BLaER1 treated with 17β-estradiol and CSF1 and Interleukin-3, amounts not matched to agents 10 nM and 100 nM (cell line): ENCODE data around the gene QKI.

Experiments
- H3K27ac ChIP-seq, 11 experiments: shearing (Covaris generic); formaldehyde crosslinking; 2 replicates each; pipeline ENCODE4 v1.8.1; 2022
- H3K27me3 ChIP-seq, 11 experiments: shearing (Covaris generic); formaldehyde crosslinking; 2 replicates each; pipeline ENCODE4 v1.8.1; 2022
- H3K36me3 ChIP-seq, 11 experiments: shearing (Covaris generic); formaldehyde crosslinking; 2 replicates each; pipeline ENCODE4 v1.8.1; 2022
- H3K4me1 ChIP-seq, 10 experiments: shearing (Covaris generic); formaldehyde crosslinking; 2 replicates each; pipeline ENCODE4 v1.8.1; 2022
- H3K4me2 ChIP-seq, 11 experiments: shearing (Covaris generic); formaldehyde crosslinking; 2 replicates each; pipeline ENCODE4 v1.8.1; 2022
- H3K4me3 ChIP-seq, 10 experiments: shearing (Covaris generic); formaldehyde crosslinking; 2 replicates each; pipeline ENCODE4 v1.8.1; 2022
- H3K9ac ChIP-seq, 11 experiments: shearing (Covaris generic); formaldehyde crosslinking; 2 replicates each; pipeline ENCODE4 v1.8.1; 2022
- H3K9me3 ChIP-seq, 11 experiments: shearing (Covaris generic); formaldehyde crosslinking; replicated peaks in 1 of 11; 2 replicates each; pipeline ENCODE4 v1.8.1; 2022
- H4K20me1 ChIP-seq, 11 experiments: shearing (Covaris generic); formaldehyde crosslinking; 2 replicates each; pipeline ENCODE4 v1.8.1; 2022
- Cebpa-rat ChIP-seq, 11 experiments: shearing (Covaris generic); IDR thresholded peaks; 2 replicates each; pipeline ENCODE4 v1.8.1; 2022

The QKI gene

DNA sequence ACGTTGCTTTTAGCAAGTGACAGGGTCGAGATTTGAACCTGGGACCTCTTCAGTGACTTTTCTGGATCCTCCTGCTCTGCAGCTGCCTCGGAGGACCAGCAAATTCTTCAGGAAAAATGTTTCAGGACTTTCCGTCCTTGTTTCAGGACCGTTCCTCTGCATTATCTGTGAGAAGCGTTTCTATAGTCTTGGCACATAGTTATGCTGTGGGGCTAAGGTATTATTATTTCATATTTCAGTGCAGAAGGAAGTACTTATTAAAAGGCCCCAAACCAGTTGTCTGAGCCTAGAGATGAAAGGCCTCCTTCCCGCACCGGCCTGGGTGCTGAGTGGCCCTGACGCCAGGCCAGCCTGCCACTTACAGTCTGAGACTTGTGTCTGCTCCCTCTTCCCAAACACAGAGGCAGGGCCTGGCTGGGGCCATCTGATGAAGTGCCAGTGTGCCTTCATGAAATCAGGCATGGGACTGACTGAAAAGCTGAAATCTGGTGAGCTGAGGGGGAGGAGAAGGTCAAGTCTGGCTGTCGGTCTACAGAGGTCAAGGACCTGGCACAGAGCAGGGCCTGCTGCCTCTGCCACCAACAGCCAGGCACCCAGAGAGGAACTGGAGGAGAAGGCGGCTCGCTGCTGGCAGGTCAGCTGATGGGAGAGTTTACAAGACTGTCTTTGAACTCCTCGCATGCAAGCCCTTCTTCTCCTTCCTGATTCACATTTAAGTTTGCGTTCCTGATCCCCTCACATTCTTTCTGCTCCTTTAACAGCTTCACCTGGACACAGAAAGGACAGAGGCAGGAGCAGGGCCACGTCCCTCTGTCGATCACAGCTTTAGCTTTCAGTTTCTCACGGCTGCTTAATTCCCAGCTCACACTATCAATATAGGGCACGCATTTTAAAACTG is 8.9 kb upstream of the QKI start:
- Histone ChIP-seq H4K20me1 (no peaks in the 10 kb centered on the region), H3K27me3 (no peaks in the 10 kb centered on the region), H3K4me3 (peak overlapping the region; percentile 31 to 61 (median 45); a peak in 15 of 20 replicates), H3K4me2 (peak overlapping the region; percentile 74 to 93 (median 85)), H3K27ac (peak overlapping the region; percentile 52 to 97 (median 79); a peak in 21 of 22 replicates), H3K4me1 (peaks cover 33 to 84% (median 48%) of the 10 kb centered on the region in 10 experiments), H3K36me3 (0 out of 22 replicates have a peak, but pooled peaks cover 0 to 4% (median 0%) of the 10 kb centered on the region in 11 experiments), H3K9ac (peak overlapping the region; percentile 55 to 88 (median 77)), H3K9me3 (peaks cover 0 to 10% (median 7%) of the 10 kb centered on the region in 11 experiments; a peak in 12 of 22 replicates)
- TF ChIP-seq Cebpa-rat (IDR thresholded peaks at IDR 0.05): no peak

DNA sequence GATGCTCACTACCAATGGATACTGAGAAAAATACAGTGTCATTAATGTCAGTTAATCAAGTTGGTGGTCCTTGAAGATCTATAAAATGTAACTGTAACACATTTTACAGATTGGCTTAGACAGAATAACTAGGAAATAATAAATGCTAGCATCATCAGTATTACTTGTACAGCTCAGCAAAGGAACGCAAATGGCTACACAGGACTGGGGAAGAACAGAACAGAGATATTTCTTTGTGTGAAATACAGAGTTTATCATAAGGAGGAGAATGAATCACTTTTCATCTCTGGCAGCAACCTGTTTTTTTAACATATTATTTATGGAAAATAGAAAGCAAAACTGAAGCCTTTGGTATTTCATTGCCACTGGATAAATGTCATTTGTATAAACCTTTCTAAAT is 8.2 kb upstream of the QKI start:
- 0 out of 22 replicates have a peak, but pooled peaks cover 0 to 4% (median 0%) of the 10 kb centered on the region in 11 experiments for H3K36me3 ChIP-seq
- no peaks in the 10 kb centered on the region for H3K27me3 ChIP-seq
- peak overlapping the region; percentile 74 to 93 (median 85) for H3K4me2 ChIP-seq
- H3K4me3 ChIP-seq: peak overlapping the region; percentile 31 to 61 (median 45); a peak in 15 of 20 replicates
- H4K20me1 ChIP-seq: no peaks in the 10 kb centered on the region
- peak overlapping the region in 10 of 11 experiments; percentile 52 to 97 (median 82); a peak in 19 of 22 replicates for H3K27ac ChIP-seq
- no peak for TF ChIP-seq Cebpa-rat (IDR thresholded peaks at IDR 0.05)
- H3K9ac ChIP-seq: peak overlapping the region; percentile 55 to 88 (median 77)
- H3K4me1 ChIP-seq: peaks cover 33 to 87% (median 48%) of the 10 kb centered on the region in 10 experiments
- peaks cover 0 to 10% (median 7%) of the 10 kb centered on the region in 11 experiments; a peak in 12 of 22 replicates for H3K9me3 ChIP-seq

DNA sequence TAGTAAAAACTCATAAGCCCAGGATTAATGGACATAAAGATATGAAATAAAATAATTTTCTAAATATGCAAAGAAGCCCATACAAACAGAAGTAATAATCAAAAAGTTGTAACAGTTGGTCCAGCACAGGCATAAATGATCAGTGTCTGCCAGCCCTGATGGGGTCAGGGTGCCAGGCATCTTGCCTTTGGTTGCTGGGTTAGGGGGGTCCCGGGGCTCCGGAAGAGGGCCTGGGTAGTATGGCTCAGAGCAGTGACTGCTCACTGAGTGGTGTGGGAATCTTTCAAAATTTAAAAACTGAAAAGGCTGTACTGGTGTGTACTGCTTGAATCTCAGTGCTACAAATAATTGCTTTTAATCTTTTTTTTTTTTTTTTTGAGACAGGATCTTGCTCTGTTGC is 7.7 kb upstream of the QKI start:
- H3K36me3 ChIP-seq: 0 out of 22 replicates have a peak, but pooled peaks cover 0 to 4% (median 0%) of the 10 kb centered on the region in 11 experiments
- H3K9me3 ChIP-seq: peaks cover 0 to 10% (median 7%) of the 10 kb centered on the region in 11 experiments; a peak in 12 of 22 replicates
- H3K27ac ChIP-seq: peak overlapping the region in 5 of 11 experiments; percentile 86 to 97 (median 94); a peak in 9 of 22 replicates
- H3K9ac ChIP-seq: peak overlapping the region in 4 of 11 experiments; percentile 84 to 88 (median 86); a peak in 8 of 22 replicates
- peaks cover 34 to 87% (median 51%) of the 10 kb centered on the region in 10 experiments for H3K4me1 ChIP-seq
- H3K27me3 ChIP-seq: no peaks in the 10 kb centered on the region
- H3K4me3 ChIP-seq: peak overlapping the region in 1 of 10 experiments; percentile 45; a peak in 2 of 20 replicates
- H4K20me1 ChIP-seq: no peaks in the 10 kb centered on the region
- peak overlapping the region in 10 of 11 experiments; percentile 52 to 93 (median 84); a peak in 17 of 22 replicates for H3K4me2 ChIP-seq
- no peak for TF ChIP-seq Cebpa-rat (IDR thresholded peaks at IDR 0.05)

DNA sequence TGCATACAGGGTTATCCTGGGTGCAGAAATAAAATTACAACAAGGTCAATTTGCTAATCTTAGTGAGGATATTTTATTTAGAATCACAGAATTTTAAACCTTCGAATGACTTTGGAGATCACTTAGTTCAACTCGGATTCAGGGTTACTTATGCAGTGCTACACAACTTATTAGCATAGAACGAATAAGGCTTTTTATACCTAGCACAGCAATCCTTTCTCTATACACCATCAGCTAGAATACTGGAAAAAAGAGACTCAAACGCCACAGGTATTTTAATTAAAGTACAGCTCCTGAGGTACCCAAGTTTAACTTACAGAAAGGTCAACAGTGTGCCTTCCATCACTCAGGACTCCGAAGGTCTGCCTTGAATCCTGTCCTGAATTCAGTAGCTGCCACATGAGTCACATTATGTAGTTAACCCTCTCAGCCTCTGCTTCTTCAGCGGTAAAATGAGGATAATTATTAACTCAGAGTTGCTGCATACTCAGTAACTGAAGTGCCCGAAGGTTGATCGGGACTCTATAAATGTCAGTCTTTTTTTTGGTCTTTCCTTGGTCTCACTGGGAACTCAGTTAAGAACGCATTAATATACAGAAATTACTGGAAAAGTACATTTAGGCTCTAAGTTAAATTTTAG is 6.0 kb upstream of the QKI start:
- TF ChIP-seq Cebpa-rat (IDR thresholded peaks at IDR 0.05): no peak
- Histone ChIP-seq H3K27ac (no peak overlapping the region), H3K4me3 (no peak overlapping the region), H3K27me3 (no peaks in the 10 kb centered on the region), H4K20me1 (no peaks in the 10 kb centered on the region), H3K9ac (no peak overlapping the region), H3K9me3 (peaks cover 0 to 10% (median 7%) of the 10 kb centered on the region in 11 experiments; a peak in 12 of 22 replicates), H3K4me1 (peaks cover 35 to 77% (median 50%) of the 10 kb centered on the region in 10 experiments), H3K36me3 (0 out of 22 replicates have a peak, but pooled peaks cover 0 to 4% (median 0%) of the 10 kb centered on the region in 11 experiments), H3K4me2 (peak overlapping the region in 1 of 11 experiments; percentile 14; a peak in 1 of 22 replicates)

DNA sequence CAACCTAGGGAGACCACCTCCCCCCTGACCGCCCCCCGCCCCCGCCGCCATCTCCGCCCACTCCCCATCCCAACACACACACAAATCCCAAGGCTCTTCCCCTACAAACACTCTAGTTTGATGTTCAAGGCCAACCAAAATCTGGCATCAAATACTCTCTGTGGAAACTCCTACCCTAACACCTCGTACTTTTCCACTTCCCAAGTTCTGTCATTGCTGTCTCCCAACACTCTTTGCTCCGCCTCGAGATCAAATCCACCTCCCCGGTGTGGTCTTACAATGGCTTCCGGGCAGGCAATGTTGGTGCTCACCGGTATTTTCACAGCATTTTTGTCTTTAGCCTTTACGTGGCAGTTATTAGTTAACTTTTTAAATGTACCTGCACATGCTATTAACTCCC is 4.8 kb upstream of the QKI start:
- Histone ChIP-seq H3K27ac (no peak overlapping the region), H3K4me1 (peaks cover 31 to 64% (median 38%) of the 10 kb centered on the region in 10 experiments), H3K36me3 (0 out of 22 replicates have a peak, but pooled peaks cover 0 to 4% (median 0%) of the 10 kb centered on the region in 11 experiments), H3K9me3 (peaks cover 0 to 10% (median 7%) of the 10 kb centered on the region in 11 experiments; a peak in 12 of 22 replicates), H3K27me3 (no peaks in the 10 kb centered on the region), H4K20me1 (no peaks in the 10 kb centered on the region), H3K9ac (no peak overlapping the region), H3K4me2 (no peak overlapping the region), H3K4me3 (no peak overlapping the region)
- TF ChIP-seq Cebpa-rat (IDR thresholded peaks at IDR 0.05): no peak

DNA sequence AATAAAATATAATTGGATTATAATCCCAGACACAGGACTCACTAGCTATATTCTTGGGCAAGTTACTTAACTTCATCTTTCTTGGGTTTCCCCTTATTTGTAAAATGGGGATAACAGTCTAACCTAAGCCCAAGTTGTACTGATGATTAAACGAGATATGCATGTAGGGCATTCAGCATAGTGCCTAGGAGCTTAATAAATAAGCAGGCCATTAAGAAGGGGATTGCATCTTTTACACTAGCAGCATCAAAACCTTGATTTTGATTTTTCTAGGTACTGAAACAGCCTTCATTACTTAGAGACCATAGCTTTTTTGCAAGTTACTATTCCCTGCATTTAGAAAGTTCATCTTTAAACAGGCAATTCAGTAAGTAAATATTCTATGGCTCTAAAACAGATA is 2.2 kb upstream of the QKI start:
- H3K4me3 ChIP-seq: peak overlapping the region; percentile 81 to 100 (median 96)
- H3K9ac ChIP-seq: peak overlapping the region; percentile 96 to 100 (median 99)

DNA sequence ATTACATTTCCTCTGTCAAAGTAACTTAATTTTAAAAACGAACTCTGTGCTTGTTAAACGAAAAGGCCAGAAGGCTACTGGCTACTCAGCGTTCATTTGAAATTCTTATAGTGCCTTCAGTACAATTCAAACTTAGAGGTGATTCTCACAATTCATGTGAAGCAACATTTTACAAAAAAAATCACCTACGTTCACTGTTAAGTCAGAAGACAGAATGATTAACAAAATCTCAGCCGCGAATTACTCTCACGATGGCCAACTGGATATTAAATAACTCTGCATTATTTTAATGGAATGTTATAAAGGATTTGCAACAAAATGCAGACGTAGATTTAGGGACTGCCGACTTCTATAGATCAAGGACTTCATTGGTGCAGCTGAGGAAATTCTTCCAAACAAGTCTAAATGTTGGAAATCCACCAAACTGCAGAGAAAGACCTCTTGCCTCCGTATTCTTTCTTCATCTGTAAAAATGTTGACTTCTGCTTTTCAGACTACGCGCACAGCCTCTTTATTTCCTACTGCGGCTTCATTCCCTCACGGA is 1.6 kb upstream of the QKI start:
- Histone ChIP-seq H3K4me3 (peak overlapping the region; percentile 81 to 100 (median 96)), H3K9me3 (peaks cover 0 to 10% (median 7%) of the 10 kb centered on the region in 11 experiments; a peak in 12 of 22 replicates), H3K36me3 (0 out of 22 replicates have a peak, but pooled peaks cover 0 to 4% (median 0%) of the 10 kb centered on the region in 11 experiments), H3K27me3 (no peaks in the 10 kb centered on the region), H3K27ac (peak overlapping the region; percentile 98 to 100 (median 99)), H3K4me1 (peaks cover 10 to 35% (median 22%) of the 10 kb centered on the region in 10 experiments), H3K4me2 (peak overlapping the region; percentile 68 to 96 (median 83)), H3K9ac (peak overlapping the region; percentile 96 to 100 (median 99)), H4K20me1 (peaks cover 16 to 30% (median 20%) of the 10 kb centered on the region in 11 experiments)
- no peak for TF ChIP-seq Cebpa-rat (IDR thresholded peaks at IDR 0.05)

More for the DNA sequence above, 2.2 kb upstream of the QKI start:
- peaks cover 11 to 24% (median 15%) of the 10 kb centered on the region in 11 experiments for H4K20me1 ChIP-seq
- no peak for TF ChIP-seq Cebpa-rat (IDR thresholded peaks at IDR 0.05)
- H3K36me3 ChIP-seq: 0 out of 22 replicates have a peak, but pooled peaks cover 0 to 4% (median 0%) of the 10 kb centered on the region in 11 experiments
- H3K27ac ChIP-seq: peak overlapping the region; percentile 98 to 100 (median 99); a peak in 21 of 22 replicates
- peaks cover 0 to 10% (median 7%) of the 10 kb centered on the region in 11 experiments; a peak in 12 of 22 replicates for H3K9me3 ChIP-seq
- peak overlapping the region; percentile 68 to 96 (median 83) for H3K4me2 ChIP-seq
- H3K4me1 ChIP-seq: peaks cover 13 to 40% (median 18%) of the 10 kb centered on the region in 10 experiments
- no peaks in the 10 kb centered on the region for H3K27me3 ChIP-seq
